Ovary (tissue), 9 donors: ENCODE results near the gene GCKR. TPM values are rescaled to one million over a fixed set of nuclear protein-coding genes. Genes with fewer than 3 reads are reported as not detected.

ENCODE experiments used
- DNase-seq, 5 donors: peaks; one replicate each; pipeline ENCODE4 v3.0.0-alpha.2; 2019 to 2020
- H3K27ac ChIP-seq, 2 donors: fragments of 200-600 bp; one replicate each; pipeline versions ENCODE4 v1.5.1 to v1.8.0; 2019 to 2022
- H3K27me3 ChIP-seq: fragments of 200-600 bp; one replicate; pipeline ENCODE4 v1.8.0; 2022
- H3K36me3 ChIP-seq: fragments of 200-600 bp; sonication (generic); one replicate; pipeline ENCODE4 v1.5.1; 2019
- H3K4me1 ChIP-seq: one replicate; pipeline ENCODE4 v1.8.1; 2013; ENCODE audit warnings: mild to moderate bottlenecking, moderate library complexity; ENCODE audit not compliant: insufficient read depth
- H3K4me3 ChIP-seq: fragments of 200-600 bp; sonication (generic); one replicate; pipeline ENCODE4 v1.5.1; 2017
- H3K9me3 ChIP-seq, 2 donors: fragments of 200-600 bp in 1 of 2; sonication (generic) in 1 of 2; one replicate each; pipeline versions ENCODE4 v1.5.1 to v1.8.1; 2013 to 2019; ENCODE audit warnings: mild to moderate bottlenecking in 1 of 2, moderate library complexity in 1 of 2
- EP300 ChIP-seq: sonication (generic); formaldehyde crosslinking; IDR thresholded peaks from one replicate; pipeline ENCODE4 v1.6.1; 2017; ENCODE audit warnings: antibody characterized with exemption
- POLR2A ChIP-seq: fragments of 450-650 bp; IDR thresholded peaks from one replicate; pipeline ENCODE4 v1.6.1; 2017; ENCODE audit warnings: antibody characterized with exemption, mild to moderate bottlenecking, moderate library complexity
- WGBS, 3 donors: extraction: QIAGEN DNeasy Blood & Tissue Kit in 1 of 3; methylation state at CpG; one replicate each; pipeline versions ENCODE4 v1.1.5 to v1.1.7; 2013 to 2017; 5-methylcytosine and 5-hydroxymethylcytosine counted together
- intact Hi-C, 4 donors: fragments of 100-400 bp; cut with DNase I; formaldehyde crosslinking; loops; one replicate each; pipeline versions ENCODE4 v1.11.0 to v1.15.1; 2022 to 2023
- polyA plus RNA-seq, 2 donors: library from polyadenylated mRNA; stranded (reverse); fragments of 200-250 nt in 1 of 2; fragments of 350-450 nt in 1 of 2; fragmentation: Illumina TruSeq in 1 of 2; extraction: RNeasy Lipid Tissue Mini Kit (QIAGEN cat#74804) in 1 of 2; gene quantifications; one replicate each; pipeline ENCODE4 v1.2.3, GENCODE V29; 2013 to 2014
- small RNA-seq: library from RNA; depleted of rRNA; stranded (forward); fragments of <200 nt; gene quantifications from one replicate; pipeline ENCODE3, GENCODE V24; 2016
- total RNA-seq, 7 donors: library from RNA; depleted of rRNA in 2 of 7; stranded (reverse); fragments of >200 nt in 2 of 7; fragmentation: NEBNext Ultra II Directional in 3 of 7; extraction: Animal tissue kit (Norgen Biotek cat#: 25700) in 3 of 7; gene quantifications; one replicate each; pipeline versions ENCODE4 v1.1.0 to v1.2.4, GENCODE V29; 2016 to 2023
- TF ChIP-seq, protein P1 (sequence below), 3 donors: fragments of 450-650 bp in 2 of 3; fragments of 200-600 bp in 1 of 3; IDR thresholded peaks; one replicate each; pipeline versions ENCODE4 v1.5.1 to v1.8.0; 2016 to 2022; ENCODE audit warnings: antibody characterized with exemption in 3 of 3, mild to moderate bottlenecking in 1 of 3
- donor health status: DM: no; HTN: no; CAD: no; lungs with moderate emphysema.
- donor health status: DM: no; HTN: no; CAD: no.
- donor health status: Bipolar disorder and iron deficiency.
- donor health status: DM: yes; HTN: yes; CAD: no.
- donor health status: DM: no; HTN: no; CAD: no.
- donor health status: DM: yes; HTN: yes; CAD: no.

The GCKR gene
- total and polyA plus RNA-seq, 9 donors = 1.3 to 14.5 (median 5.1) TPM

DNA sequence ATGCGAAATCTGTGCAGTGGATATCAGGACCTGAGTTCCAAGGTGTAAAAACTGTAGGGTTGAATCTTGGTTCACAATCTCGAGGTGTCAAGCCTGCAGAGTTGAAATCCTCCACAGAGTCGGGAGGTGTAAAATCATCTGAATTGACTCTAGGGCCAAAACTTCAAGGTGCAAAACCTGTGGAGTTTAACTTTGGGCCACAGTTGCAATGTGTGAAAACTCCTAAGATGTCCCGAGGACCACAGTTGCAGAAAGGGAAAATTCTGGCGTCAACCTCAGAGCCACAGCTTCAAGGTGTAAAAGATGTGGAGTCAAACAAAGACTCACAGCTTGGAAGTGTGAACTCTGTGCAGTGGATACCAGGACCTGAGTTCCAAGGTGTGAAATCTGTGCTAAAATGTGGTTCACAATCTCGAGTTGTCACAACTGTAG, 76.4 kb downstream of the GCKR start:
- H3K9me3 ChIP-seq = no peaks in the 10 kb centered on the region
- WGBS, 3 donors = 72 to 83% (median 77%) methylated on average over 6 of the region's 6 CpGs

More for the DNA sequence above, 76.4 kb downstream of the GCKR start:
- no peak overlapping the region for H3K4me3 ChIP-seq
- no peaks in the 10 kb centered on the region for H3K27me3 ChIP-seq
- TF ChIP-seq EP300 (no peak), POLR2A (no peak)
- TF ChIP-seq, protein P1, sequence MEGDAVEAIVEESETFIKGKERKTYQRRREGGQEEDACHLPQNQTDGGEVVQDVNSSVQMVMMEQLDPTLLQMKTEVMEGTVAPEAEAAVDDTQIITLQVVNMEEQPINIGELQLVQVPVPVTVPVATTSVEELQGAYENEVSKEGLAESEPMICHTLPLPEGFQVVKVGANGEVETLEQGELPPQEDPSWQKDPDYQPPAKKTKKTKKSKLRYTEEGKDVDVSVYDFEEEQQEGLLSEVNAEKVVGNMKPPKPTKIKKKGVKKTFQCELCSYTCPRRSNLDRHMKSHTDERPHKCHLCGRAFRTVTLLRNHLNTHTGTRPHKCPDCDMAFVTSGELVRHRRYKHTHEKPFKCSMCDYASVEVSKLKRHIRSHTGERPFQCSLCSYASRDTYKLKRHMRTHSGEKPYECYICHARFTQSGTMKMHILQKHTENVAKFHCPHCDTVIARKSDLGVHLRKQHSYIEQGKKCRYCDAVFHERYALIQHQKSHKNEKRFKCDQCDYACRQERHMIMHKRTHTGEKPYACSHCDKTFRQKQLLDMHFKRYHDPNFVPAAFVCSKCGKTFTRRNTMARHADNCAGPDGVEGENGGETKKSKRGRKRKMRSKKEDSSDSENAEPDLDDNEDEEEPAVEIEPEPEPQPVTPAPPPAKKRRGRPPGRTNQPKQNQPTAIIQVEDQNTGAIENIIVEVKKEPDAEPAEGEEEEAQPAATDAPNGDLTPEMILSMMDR (IDR thresholded peaks at IDR 0.05) = no peak
- H3K36me3 ChIP-seq = no peaks in the 10 kb centered on the region
- no peaks in the 10 kb centered on the region for H3K4me1 ChIP-seq
- intact Hi-C loops = loop anchor here in 1 of 4 donors (10.0 kb wide), 1 partner anchor 68 kb away; no protein-coding TSS in a partner anchor
- H3K27ac ChIP-seq = no peak overlapping the region
- no peak for DNase-seq

Small RNA genes within 50 kb of the gene (small RNA-seq; reads per million reads assigned to genes)
- not detected for gene RNU6-986P

Other genes with a start within 250 kb of the GCKR start
- 1 to 10 TPM in 1 of 7 donors, under 1 TPM in 3, not detected in 3; 0.23 to 1.1 (median 0.45) TPM for gene SLC30A3, start 233.8 kb upstream of the GCKR start, total RNA-seq
- under 1 TPM; 0.27 to 0.38 TPM for gene SLC30A3, start 233.8 kb upstream of the GCKR start, polyA plus RNA-seq
- gene DNAJC5G, start 221.4 kb upstream of the GCKR start, total RNA-seq = under 1 TPM in 1 of 7 donors, not detected in 6; 0.56 TPM
- gene DNAJC5G, start 221.4 kb upstream of the GCKR start, polyA plus RNA-seq = under 1 TPM; 0.16 to 0.83 TPM
- under 1 TPM in 4 of 7 donors, not detected in 3; 0.12 to 0.72 (median 0.49) TPM for gene TRIM54, start 214.4 kb upstream of the GCKR start, total RNA-seq
- gene TRIM54, start 214.4 kb upstream of the GCKR start, polyA plus RNA-seq = under 1 TPM; 0.20 to 0.21 TPM
- 1 to 10 TPM; 1.4 to 5.6 (median 1.6) TPM for gene UCN, start 188.4 kb upstream of the GCKR start, total RNA-seq
- 1 to 10 TPM in 1 of 2 donors, not detected in 1; 1.5 TPM for gene UCN, start 188.4 kb upstream of the GCKR start, polyA plus RNA-seq
- gene MPV17, start 173.7 kb upstream of the GCKR start, total RNA-seq = 10 to 100 TPM; 47.0 to 64.3 (median 59.9) TPM
- 100 to 1,000 TPM in 1 of 2 donors, 10 to 100 TPM in 1; 61.8 to 169 TPM for gene MPV17, start 173.7 kb upstream of the GCKR start, polyA plus RNA-seq
- gene GTF3C2, start 140.1 kb upstream of the GCKR start, total RNA-seq = 10 to 100 TPM; 32.8 to 57.7 (median 45.8) TPM
- gene GTF3C2, start 140.1 kb upstream of the GCKR start, polyA plus RNA-seq = 10 to 100 TPM; 26.8 to 49.9 TPM
- gene EIF2B4, start 126.5 kb upstream of the GCKR start, total RNA-seq = 10 to 100 TPM; 28.0 to 46.8 (median 39.0) TPM
- gene EIF2B4, start 126.5 kb upstream of the GCKR start, polyA plus RNA-seq = 10 to 100 TPM; 37.0 to 39.9 TPM
- 100 to 1,000 TPM in 4 of 7 donors, 10 to 100 TPM in 3; 72.3 to 111 (median 100) TPM for gene SNX17, start 126.2 kb upstream of the GCKR start, total RNA-seq
- 10 to 100 TPM; 82.5 to 94.3 TPM for gene SNX17, start 126.2 kb upstream of the GCKR start, polyA plus RNA-seq
- 10 to 100 TPM in 6 of 7 donors, 1 to 10 TPM in 1; 4.8 to 24.1 (median 13.6) TPM for gene ZNF513, start 116.1 kb upstream of the GCKR start, total RNA-seq
- gene ZNF513, start 116.1 kb upstream of the GCKR start, polyA plus RNA-seq = 10 to 100 TPM in 1 of 2 donors, 1 to 10 TPM in 1; 3.4 to 11.0 TPM
- gene PPM1G, start 87.2 kb upstream of the GCKR start, total RNA-seq = 10 to 100 TPM; 27.2 to 57.4 (median 48.0) TPM
- gene PPM1G, start 87.2 kb upstream of the GCKR start, polyA plus RNA-seq = 10 to 100 TPM; 41.0 to 89.4 TPM
- 100 to 1,000 TPM in 1 of 7 donors, 10 to 100 TPM in 6; 50.8 to 108 (median 90.0) TPM for gene NRBP1, start 68.2 kb upstream of the GCKR start, total RNA-seq
- 100 to 1,000 TPM in 1 of 2 donors, 10 to 100 TPM in 1; 79.0 to 169 TPM for gene NRBP1, start 68.2 kb upstream of the GCKR start, polyA plus RNA-seq
- 10 to 100 TPM in 1 of 7 donors, 1 to 10 TPM in 6; 2.0 to 34.5 (median 4.4) TPM for gene KRTCAP3, start 54.5 kb upstream of the GCKR start, total RNA-seq
- 1 to 10 TPM in 1 of 2 donors, under 1 TPM in 1; 0.82 to 2.8 TPM for gene KRTCAP3, start 54.5 kb upstream of the GCKR start, polyA plus RNA-seq
- 10 to 100 TPM; 37.0 to 52.1 (median 43.9) TPM for gene IFT172, start 7.1 kb upstream of the GCKR start, total RNA-seq
- 10 to 100 TPM; 23.9 to 28.9 TPM for gene IFT172, start 7.1 kb upstream of the GCKR start, polyA plus RNA-seq
- 100 to 1,000 TPM in 1 of 7 donors, 10 to 100 TPM in 6; 27.3 to 117 (median 53.1) TPM for gene FNDC4, start 1.6 kb upstream of the GCKR start, total RNA-seq
- 10 to 100 TPM; 40.2 to 62.3 TPM for gene FNDC4, start 1.6 kb upstream of the GCKR start, polyA plus RNA-seq
- 10 to 100 TPM; 40.2 to 69.3 (median 53.4) TPM for gene ZNF512, start 86.2 kb downstream of the GCKR start, total RNA-seq
- 10 to 100 TPM; 28.8 to 79.7 TPM for gene ZNF512, start 86.2 kb downstream of the GCKR start, polyA plus RNA-seq
- 1 to 10 TPM; 3.2 to 8.8 (median 6.5) TPM for gene CCDC121, start 132.2 kb downstream of the GCKR start, total RNA-seq
- gene CCDC121, start 132.2 kb downstream of the GCKR start, polyA plus RNA-seq = 1 to 10 TPM; 5.8 to 6.1 TPM
- 10 to 100 TPM; 15.1 to 24.3 (median 21.4) TPM for gene GPN1, start 132.2 kb downstream of the GCKR start, total RNA-seq
- gene GPN1, start 132.2 kb downstream of the GCKR start, polyA plus RNA-seq = 10 to 100 TPM; 20.4 to 48.3 TPM
- 10 to 100 TPM; 20.4 to 29.2 (median 24.5) TPM for gene SUPT7L, start 166.8 kb downstream of the GCKR start, total RNA-seq
- gene SUPT7L, start 166.8 kb downstream of the GCKR start, polyA plus RNA-seq = 10 to 100 TPM; 22.1 to 37.7 TPM
- 10 to 100 TPM; 15.0 to 19.2 (median 16.2) TPM for gene SLC4A1AP, start 167.1 kb downstream of the GCKR start, total RNA-seq
- gene SLC4A1AP, start 167.1 kb downstream of the GCKR start, polyA plus RNA-seq = 10 to 100 TPM; 14.6 to 22.0 TPM